H54 (cell line): ENCODE measurements around the gene APOBEC3A.
"Not testable (repeated sequence)": the region's sequence is repeated elsewhere in the genome, so short reads cannot be mapped to it uniquely, and the experiment has no call there.

Experiments used
- DNase-seq: peaks from one replicate; pipeline ENCODE4 v3.0.0; 2011; ENCODE audit warnings: low spot score, mixed read lengths; ENCODE audit not compliant: insufficient read length
- FAIRE-seq: peaks from 3 replicates; lab custom pipeline; 2011; peaks lifted over from hg19 to GRCh38; lab: Jason Lieb, UNC
- POLR2A ChIP-seq: IDR thresholded peaks from 2 replicates; pipeline ENCODE4 v1.6.1; 2011; ENCODE audit warnings: low read depth, mild to moderate bottlenecking, low read length

The APOBEC3A gene

GRCh38 chr22:38959590-38959989 lies 2.2 kb downstream of the APOBEC3A start:
- FAIRE-seq (no peak), DNase-seq (no peak)
- TF ChIP-seq POLR2A = no peak

DNA sequence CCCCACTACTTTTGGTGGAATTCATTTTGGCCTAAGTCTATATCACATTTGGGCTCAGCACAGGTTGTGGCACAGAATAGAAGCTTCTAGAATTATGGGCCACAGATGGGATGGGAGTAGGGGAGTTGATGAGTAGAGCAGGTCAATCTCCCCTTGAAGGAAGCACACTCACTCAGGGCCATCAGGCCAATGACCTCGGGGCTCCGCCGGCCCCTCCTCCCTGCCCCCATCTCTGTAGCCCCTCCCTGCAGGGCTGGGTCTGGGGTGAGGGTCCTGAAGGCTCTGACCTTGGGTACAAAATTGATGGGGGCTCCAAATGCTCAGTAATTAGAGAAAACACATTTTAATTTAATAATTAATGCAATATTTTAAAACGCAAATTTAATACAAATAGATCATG lies 3.3 kb downstream of the APOBEC3A start:
- DNase-seq, FAIRE-seq: not testable (repeated sequence)

DNA sequence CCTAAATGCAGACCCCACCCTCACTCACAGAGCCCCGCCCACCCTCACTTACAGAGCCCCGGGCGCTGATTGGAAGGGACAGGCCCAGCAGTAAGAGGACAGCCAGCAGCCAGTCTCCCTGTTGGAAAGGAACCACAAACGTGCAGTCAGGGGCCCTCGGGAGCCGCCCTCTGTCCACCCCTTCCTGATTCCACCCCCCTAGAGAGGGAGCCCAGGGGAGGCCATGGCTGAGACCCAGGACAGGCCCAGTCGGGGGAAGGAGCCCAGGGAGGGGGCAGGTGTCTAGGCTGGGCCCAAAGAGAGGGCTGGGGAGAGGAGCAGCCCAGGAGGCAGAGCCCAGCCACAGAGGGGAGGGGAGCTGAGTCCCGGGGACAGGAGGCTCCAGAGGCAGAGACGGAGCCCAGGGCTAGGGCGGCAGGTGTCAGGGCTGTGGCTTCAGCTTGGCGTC lies 5.9 kb downstream of the APOBEC3A start:
- FAIRE-seq, DNase-seq: not testable (repeated sequence)

DNA sequence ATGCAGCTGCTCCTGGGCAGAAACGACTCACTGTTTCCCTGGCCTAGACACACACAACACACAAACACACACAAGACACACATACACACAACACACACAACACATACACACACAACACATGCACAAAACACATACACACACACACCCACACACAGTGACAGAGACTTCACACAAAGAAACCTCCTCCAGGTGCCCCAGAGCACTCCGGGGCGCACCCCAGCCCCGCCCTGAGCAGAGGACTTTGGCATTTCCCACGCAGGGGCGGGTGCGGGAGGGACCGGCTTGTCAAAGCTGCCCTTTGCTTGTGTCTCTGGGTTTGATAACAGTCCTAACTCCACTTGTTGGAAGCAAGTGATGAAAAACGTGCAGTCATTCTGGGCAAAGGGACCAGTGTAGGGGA lies 6.5 kb downstream of the APOBEC3A start:
- TF ChIP-seq POLR2A = no peak
- FAIRE-seq (no peak), DNase-seq (no peak)

DNA sequence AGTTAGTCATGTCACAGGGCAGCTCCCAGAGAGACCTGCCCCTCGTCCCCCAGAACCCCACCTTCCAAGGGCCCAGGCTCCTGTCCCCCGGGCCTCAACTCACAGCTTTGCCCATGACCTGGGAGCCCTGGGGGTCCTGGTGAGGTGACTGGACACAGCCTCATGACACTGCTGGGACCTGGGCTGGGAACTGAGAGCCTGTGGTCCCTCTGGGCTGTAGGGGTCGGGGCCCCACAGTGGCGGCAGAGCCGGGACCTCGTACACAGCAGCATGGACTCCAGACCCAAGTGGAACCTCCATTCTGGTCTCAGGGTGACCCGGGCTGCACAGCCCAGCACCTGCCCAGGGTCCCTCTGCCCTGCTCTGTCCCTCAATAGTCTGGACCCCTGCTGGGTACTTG lies 6.9 kb downstream of the APOBEC3A start:
- DNase-seq (no peak), FAIRE-seq (no peak)
- no peak for TF ChIP-seq POLR2A

- no peak for FAIRE-seq
- no peak for TF ChIP-seq POLR2A
- no peak for DNase-seq
These were observed 7.6 kb downstream of the APOBEC3A start for GRCh38 chr22:38964989-38965388.

GRCh38 chr22:38965614-38966379 lies 8.4 kb downstream of the APOBEC3A start:
- DNase-seq (no peak), FAIRE-seq (no peak)
- TF ChIP-seq POLR2A = no peak

DNA sequence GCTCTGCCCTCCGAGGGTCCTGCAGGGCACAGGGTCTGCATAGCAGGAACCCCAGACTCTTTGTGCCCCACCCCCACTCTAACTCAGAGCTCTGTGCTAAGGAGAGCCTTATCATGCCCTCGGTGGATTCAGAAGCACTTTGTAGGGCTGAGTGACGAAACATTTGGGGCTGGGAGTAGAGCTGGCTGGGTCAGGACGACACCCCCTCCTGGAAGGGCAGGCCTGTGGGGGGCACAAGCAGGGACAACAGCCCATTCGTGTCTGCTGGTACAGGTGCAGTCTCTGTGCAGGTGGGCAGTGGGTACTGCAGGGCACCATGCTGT lies 8.9 kb downstream of the APOBEC3A start:
- DNase-seq (no peak), FAIRE-seq (no peak)
- TF ChIP-seq POLR2A = no peak

- no peak for TF ChIP-seq POLR2A
- DNase-seq (no peak), FAIRE-seq (no peak)
These were observed 9.5 kb downstream of the APOBEC3A start for GRCh38 chr22:38966942-38967341.

DNA sequence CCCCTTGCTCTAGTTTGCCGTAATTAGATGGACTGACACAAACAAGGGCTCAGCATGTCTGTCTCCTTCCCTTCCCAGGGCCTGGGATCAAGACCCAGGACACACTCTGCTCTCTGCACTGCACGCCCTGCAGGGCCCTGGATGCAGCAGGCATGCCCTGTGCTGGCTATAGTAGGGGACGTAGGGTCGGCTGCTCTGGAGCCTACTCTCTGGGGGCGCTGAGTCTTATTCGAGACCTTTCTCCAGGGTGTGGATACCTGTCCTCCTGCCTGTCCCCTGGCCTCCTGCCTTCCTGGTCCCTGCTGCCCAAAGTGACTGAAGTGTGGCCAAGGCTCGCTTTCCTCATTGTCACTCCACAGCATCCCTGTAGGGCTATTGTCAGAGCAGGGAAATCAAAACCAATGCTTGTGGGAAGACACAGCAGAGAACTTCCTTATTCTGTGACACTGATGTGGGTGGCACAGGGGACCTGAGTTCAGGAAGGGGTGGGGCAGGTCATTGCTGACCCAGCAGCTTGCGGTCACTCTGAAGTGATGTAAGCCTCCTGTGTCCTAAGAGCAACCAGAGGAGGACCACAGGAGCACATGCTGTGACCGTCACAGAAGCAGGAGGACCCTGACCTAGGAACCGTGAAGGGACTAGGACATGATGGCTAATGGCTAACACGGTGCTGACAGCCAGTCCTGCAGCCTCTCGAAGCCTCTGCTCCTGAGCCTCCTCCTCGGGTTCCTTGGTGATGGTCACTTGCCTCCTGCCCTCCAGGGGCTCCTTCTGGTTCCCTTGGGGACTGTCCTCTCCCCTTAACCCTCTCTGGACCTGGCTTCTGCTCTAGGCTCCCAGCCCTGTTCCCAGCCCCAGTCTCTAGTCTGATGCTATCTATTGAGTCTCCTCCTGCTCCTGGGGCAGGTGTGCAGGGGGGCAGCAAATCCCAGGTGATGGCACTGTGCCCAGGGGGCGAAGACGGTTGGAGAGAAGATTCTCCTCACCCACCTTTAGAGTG lies 10.3 kb downstream of the APOBEC3A start:
- TF ChIP-seq POLR2A = no peak
- DNase-seq (no peak), FAIRE-seq (no peak)

- DNase-seq (no peak), FAIRE-seq (no peak)
- TF ChIP-seq POLR2A = no peak
These were observed 11.4 kb downstream of the APOBEC3A start for GRCh38 chr22:38968801-38969200.

DNA sequence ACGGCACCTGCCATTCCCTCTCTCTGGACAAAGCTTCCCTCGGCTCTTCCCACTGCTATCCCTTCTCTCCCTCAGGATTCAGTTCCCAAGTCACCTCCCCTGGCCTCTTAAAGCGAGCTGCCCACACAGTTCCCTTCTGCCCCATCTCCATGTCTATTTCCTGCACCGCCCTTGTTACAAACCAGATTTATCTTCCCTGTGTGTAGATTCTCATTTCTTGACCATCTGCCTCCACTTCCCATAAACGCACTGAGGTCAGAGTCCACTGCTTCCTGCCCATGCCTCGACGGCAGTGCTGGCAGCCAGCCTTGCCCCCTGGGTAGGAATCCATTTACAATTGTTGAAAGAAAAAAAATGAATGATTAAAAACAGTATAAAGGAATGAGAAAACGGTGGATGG lies 13.1 kb downstream of the APOBEC3A start:
- DNase-seq = no peak
- no peak for TF ChIP-seq POLR2A
- FAIRE-seq = no peak

DNA sequence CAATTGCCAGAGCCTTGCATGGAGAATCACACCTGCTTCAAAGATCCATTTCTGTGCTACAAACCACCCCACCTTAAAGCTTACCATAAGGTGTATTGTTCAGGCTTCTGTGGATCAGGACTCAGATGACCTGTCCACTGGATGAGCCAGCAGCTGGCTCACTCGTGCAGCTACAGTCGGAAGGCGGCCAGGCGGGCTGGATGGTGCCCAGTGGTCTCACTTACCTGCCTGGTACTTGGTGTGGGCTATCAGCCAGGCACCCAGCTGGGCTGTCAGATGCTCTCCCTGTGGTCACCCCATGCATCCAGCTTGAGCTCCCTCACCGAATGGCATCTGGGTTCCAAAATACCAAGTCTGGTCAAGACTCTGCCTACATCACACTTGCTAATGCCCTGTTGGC lies 13.8 kb downstream of the APOBEC3A start:
- DNase-seq (no peak), FAIRE-seq (no peak)
- TF ChIP-seq POLR2A = no peak

DNA sequence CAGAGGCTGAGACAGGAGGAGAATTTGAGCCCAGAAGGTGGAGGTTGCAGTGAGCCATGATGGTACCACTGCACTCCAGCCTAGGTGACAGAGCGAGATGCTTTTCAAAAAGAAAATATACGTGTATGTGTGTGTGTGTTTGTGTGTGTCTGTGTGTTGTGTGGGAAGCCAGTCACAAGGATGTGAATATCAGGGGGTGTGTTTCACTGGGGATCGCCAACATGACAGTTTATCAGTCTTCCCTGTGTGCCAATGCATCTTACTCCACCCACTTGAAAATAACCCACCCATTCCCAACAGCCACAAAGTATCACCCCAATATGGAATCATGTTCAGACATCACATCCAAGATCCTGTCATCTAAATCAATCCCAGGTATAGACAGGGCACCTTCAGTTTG lies 14.4 kb downstream of the APOBEC3A start:
- FAIRE-seq (no peak), DNase-seq (no peak)
- no peak for TF ChIP-seq POLR2A
